ENCODE measurements around the gene NRIP2.

Gene NRIP2

GRCh38 chr12:2833810-2834209 lies 1.0 kb downstream of the NRIP2 start:
- H3K4me2 ChIP-seq (ENCODE audit: insufficient read depth, low read length), result no peak overlapping the region
- no peak for TF ChIP-seq EZH2 (IDR thresholded peaks at IDR 0.05; ENCODE audit: borderline replicate concordance, low read depth, low read length, severe bottlenecking)
- TF ChIP-seq CTCF (IDR thresholded peaks at IDR 0.05; ENCODE audit: borderline replicate concordance, extremely low read depth, low read length, poor library complexity, severe bottlenecking), result no peak
- H3K79me2 ChIP-seq (ENCODE audit: insufficient read depth, low read length), result no peaks in the 10 kb centered on the region
- H3K36me3 ChIP-seq (ENCODE audit: insufficient read depth, low read length), result peaks cover 10% of the 10 kb centered on the region; the same call in 1 of the 2 replicates
- H2AFZ ChIP-seq (ENCODE audit: low read depth, low read length), result no peak overlapping the region
- no peak overlapping the region for H3K9ac ChIP-seq (ENCODE audit: low read depth, low read length)
- H3K4me3 ChIP-seq (ENCODE audit: low read depth in 1 of 2, low read length in 2 of 2), result no peak overlapping the region
- no peaks in the 10 kb centered on the region for H4K20me1 ChIP-seq (ENCODE audit: insufficient read depth, low read length)
- no peak for ATAC-seq (ENCODE audit: insufficient read depth, low read depth)
- DNase-seq, result no peak
- H3K27me3 ChIP-seq (ENCODE audit: insufficient read depth, low read length, poor library complexity), result no peaks in the 10 kb centered on the region
- H3K4me1 ChIP-seq (ENCODE audit: insufficient read depth, low read length), result no peaks in the 10 kb centered on the region
- H3K9me3 ChIP-seq (ENCODE audit: insufficient read depth, low read length, severe bottlenecking), result no peaks in the 10 kb centered on the region
- H3K27ac ChIP-seq (ENCODE audit: low read length), result no peak overlapping the region

- TF ChIP-seq CTCF (IDR thresholded peaks at IDR 0.05; ENCODE audit: borderline replicate concordance, extremely low read depth, low read length, poor library complexity, severe bottlenecking) (no peak), EZH2 (IDR thresholded peaks at IDR 0.05; ENCODE audit: borderline replicate concordance, low read depth, low read length, severe bottlenecking) (no peak)
- no peak overlapping the region for H3K9ac ChIP-seq (ENCODE audit: low read depth, low read length)
- ATAC-seq (ENCODE audit: insufficient read depth, low read depth) (no peak), DNase-seq (no peak)
- no peaks in the 10 kb centered on the region for H3K4me1 ChIP-seq (ENCODE audit: insufficient read depth, low read length)
- H3K27ac ChIP-seq (ENCODE audit: low read length), result no peak overlapping the region
- H3K36me3 ChIP-seq (ENCODE audit: insufficient read depth, low read length), result peaks cover 11% of the 10 kb centered on the region; the same call in 1 of the 2 replicates
- no peaks in the 10 kb centered on the region for H3K27me3 ChIP-seq (ENCODE audit: insufficient read depth, low read length, poor library complexity)
- no peak overlapping the region for H3K4me2 ChIP-seq (ENCODE audit: insufficient read depth, low read length)
- no peaks in the 10 kb centered on the region for H3K9me3 ChIP-seq (ENCODE audit: insufficient read depth, low read length, severe bottlenecking)
- no peaks in the 10 kb centered on the region for H3K79me2 ChIP-seq (ENCODE audit: insufficient read depth, low read length)
- no peak overlapping the region for H2AFZ ChIP-seq (ENCODE audit: low read depth, low read length)
- H4K20me1 ChIP-seq (ENCODE audit: insufficient read depth, low read length), result no peaks in the 10 kb centered on the region; the same call in 1 of the 2 replicates
- H3K4me3 ChIP-seq (ENCODE audit: low read depth in 1 of 2, low read length in 2 of 2), result no peak overlapping the region
These were observed 1.5 kb downstream of the NRIP2 start for GRCh38 chr12:2833327-2833726.

- Histone ChIP-seq H3K79me2 (ENCODE audit: insufficient read depth, low read length) (no peaks in the 10 kb centered on the region), H4K20me1 (ENCODE audit: insufficient read depth, low read length) (no peaks in the 10 kb centered on the region; the same call in 1 of the 2 replicates), H3K4me3 (ENCODE audit: low read depth in 1 of 2, low read length in 2 of 2) (no peak overlapping the region), H3K4me1 (ENCODE audit: insufficient read depth, low read length) (no peaks in the 10 kb centered on the region), H3K27ac (ENCODE audit: low read length) (no peak overlapping the region), H3K4me2 (ENCODE audit: insufficient read depth, low read length) (no peak overlapping the region), H3K9ac (ENCODE audit: low read depth, low read length) (no peak overlapping the region), H3K9me3 (ENCODE audit: insufficient read depth, low read length, severe bottlenecking) (no peaks in the 10 kb centered on the region), H3K36me3 (ENCODE audit: insufficient read depth, low read length) (peaks cover 16% of the 10 kb centered on the region), H2AFZ (ENCODE audit: low read depth, low read length) (no peak overlapping the region), H3K27me3 (ENCODE audit: insufficient read depth, low read length, poor library complexity) (no peaks in the 10 kb centered on the region)
- no peak for TF ChIP-seq CTCF (IDR thresholded peaks at IDR 0.05; ENCODE audit: borderline replicate concordance, extremely low read depth, low read length, poor library complexity, severe bottlenecking)
- no peak for TF ChIP-seq EZH2 (IDR thresholded peaks at IDR 0.05; ENCODE audit: borderline replicate concordance, low read depth, low read length, severe bottlenecking)
- DNase-seq (no peak), ATAC-seq (ENCODE audit: insufficient read depth, low read depth) (no peak)
These were observed 2.2 kb downstream of the NRIP2 start for GRCh38 chr12:2832550-2833127.

Data from DND-41 (cell line).